ENCODE data around the gene PRR15L.

DNA sequence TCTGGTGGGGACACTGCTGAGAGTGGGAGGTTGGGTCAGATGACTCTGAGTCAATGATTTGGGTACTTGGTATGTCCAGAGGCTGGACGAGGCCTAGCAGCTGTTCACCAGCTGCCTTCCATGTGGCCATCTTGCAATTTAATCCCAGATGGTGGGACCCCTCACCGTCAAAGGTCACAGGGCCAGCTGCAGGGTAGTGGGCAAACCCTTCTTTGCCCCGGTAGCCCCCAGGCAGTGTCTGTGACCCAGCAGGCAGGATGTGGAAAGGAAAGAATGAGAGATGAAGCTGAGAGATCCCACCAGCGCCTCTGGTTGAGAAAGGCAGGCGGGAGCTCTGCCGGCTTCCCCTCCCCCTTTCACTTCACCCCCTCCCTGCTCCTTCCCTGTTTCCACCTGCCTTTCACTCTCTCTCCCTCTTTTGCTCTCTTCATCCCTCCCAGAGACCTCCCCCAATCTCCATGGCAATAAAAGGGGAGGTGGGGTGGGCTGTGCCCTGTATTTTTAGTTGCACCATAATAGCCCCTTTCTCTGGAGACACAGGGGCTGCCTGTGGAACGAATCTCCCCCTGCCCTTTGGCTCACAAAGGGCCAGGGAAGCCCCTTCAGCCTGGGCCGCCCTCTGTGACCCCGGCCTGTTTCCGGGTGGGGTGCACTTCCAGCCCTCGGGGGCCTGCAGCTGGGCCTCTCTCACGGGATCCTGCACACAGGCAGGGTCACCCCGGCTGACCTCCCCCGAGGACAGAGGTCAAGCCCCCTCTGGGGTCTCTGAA lies 33.5 kb upstream of the PRR15L start:
- TF ChIP-seq, protein P1, sequence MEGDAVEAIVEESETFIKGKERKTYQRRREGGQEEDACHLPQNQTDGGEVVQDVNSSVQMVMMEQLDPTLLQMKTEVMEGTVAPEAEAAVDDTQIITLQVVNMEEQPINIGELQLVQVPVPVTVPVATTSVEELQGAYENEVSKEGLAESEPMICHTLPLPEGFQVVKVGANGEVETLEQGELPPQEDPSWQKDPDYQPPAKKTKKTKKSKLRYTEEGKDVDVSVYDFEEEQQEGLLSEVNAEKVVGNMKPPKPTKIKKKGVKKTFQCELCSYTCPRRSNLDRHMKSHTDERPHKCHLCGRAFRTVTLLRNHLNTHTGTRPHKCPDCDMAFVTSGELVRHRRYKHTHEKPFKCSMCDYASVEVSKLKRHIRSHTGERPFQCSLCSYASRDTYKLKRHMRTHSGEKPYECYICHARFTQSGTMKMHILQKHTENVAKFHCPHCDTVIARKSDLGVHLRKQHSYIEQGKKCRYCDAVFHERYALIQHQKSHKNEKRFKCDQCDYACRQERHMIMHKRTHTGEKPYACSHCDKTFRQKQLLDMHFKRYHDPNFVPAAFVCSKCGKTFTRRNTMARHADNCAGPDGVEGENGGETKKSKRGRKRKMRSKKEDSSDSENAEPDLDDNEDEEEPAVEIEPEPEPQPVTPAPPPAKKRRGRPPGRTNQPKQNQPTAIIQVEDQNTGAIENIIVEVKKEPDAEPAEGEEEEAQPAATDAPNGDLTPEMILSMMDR (IDR thresholded peaks at IDR 0.05; ENCODE audit: insufficient read depth, low read length, poor library complexity, severe bottlenecking), result no peak
- TF ChIP-seq EZH2phosphoT487 (conservative IDR thresholded peaks at IDR 0.05; ENCODE audit: low read length), result no peak

All from SU-DHL-6 (cell line).